H9 (cell line): ENCODE results near the gene NDUFV2. TPM values are rescaled to one million over a fixed set of nuclear protein-coding genes. Genes with fewer than 3 reads are reported as not detected.

Source experiments
- DNase-seq: peaks from one replicate; pipeline ENCODE4 v3.0.0-alpha.2; 2017
- H2AFZ ChIP-seq: one replicate; pipeline ENCODE4 v1.6.1; 2013; ENCODE audit warnings: mild to moderate bottlenecking, low read length, control low read depth, moderate library complexity
- H2AK5ac ChIP-seq: 2 replicates; pipeline ENCODE4 v1.6.1; 2013; ENCODE audit warnings: low read length, control low read depth, mixed read lengths; ENCODE audit not compliant: insufficient read length
- H2BK120ac ChIP-seq: one replicate; pipeline ENCODE4 v1.6.1; 2013; ENCODE audit warnings: low read depth, mild to moderate bottlenecking, low read length, control low read depth, inconsistent platforms; ENCODE audit not compliant: poor library complexity, severe bottlenecking
- H2BK12ac ChIP-seq: 2 replicates; pipeline ENCODE4 v1.6.1; 2013; ENCODE audit warnings: low read length, control low read depth, mixed read lengths, low read depth; ENCODE audit not compliant: insufficient read length
- H2BK15ac ChIP-seq: 2 replicates; pipeline ENCODE4 v1.6.1; 2013; ENCODE audit warnings: low read depth, low read length, control low read depth
- H2BK20ac ChIP-seq: one replicate; pipeline ENCODE4 v1.6.1; 2013; ENCODE audit warnings: low read depth, mild to moderate bottlenecking, low read length, control low read depth, inconsistent platforms; ENCODE audit not compliant: poor library complexity, severe bottlenecking
- H2BK5ac ChIP-seq: 2 replicates; pipeline ENCODE4 v1.6.1; 2013; ENCODE audit warnings: low read length, control low read depth, mixed read lengths; ENCODE audit not compliant: insufficient read length
- H3K14ac ChIP-seq: 2 replicates; pipeline ENCODE4 v1.6.1; 2013; ENCODE audit warnings: low read length, control low read depth; ENCODE audit not compliant: insufficient read depth
- H3K18ac ChIP-seq: 2 replicates; pipeline ENCODE4 v1.6.1; 2013; ENCODE audit warnings: low read depth, mild to moderate bottlenecking, mixed read lengths, low read length, control low read depth; ENCODE audit not compliant: insufficient read length
- H3K23ac ChIP-seq: 2 replicates; pipeline ENCODE4 v1.6.1; 2013; ENCODE audit warnings: low read length, control low read depth, mixed read lengths, low read depth; ENCODE audit not compliant: insufficient read length
- H3K23me2 ChIP-seq: 2 replicates; pipeline ENCODE4 v1.6.1; 2013; ENCODE audit warnings: low read depth, mild to moderate bottlenecking, mixed read lengths, low read length, control low read depth; ENCODE audit not compliant: insufficient read length, poor library complexity, severe bottlenecking
- H3K27ac ChIP-seq: 2 replicates; pipeline ENCODE4 v1.5.1; 2013; ENCODE audit warnings: low read length, control low read depth, mixed read lengths, low read depth; ENCODE audit not compliant: insufficient read length
- H3K27me3 ChIP-seq: 2 replicates; pipeline ENCODE4 v1.6.1; 2013; ENCODE audit warnings: low read length, control low read depth, inconsistent platforms; ENCODE audit not compliant: insufficient read depth
- H3K4ac ChIP-seq: 2 replicates; pipeline ENCODE4 v1.6.1; 2013; ENCODE audit warnings: low read depth, mild to moderate bottlenecking, control low read depth, inconsistent platforms, low read length, moderate library complexity
- H3K4me1 ChIP-seq: 2 replicates; pipeline ENCODE4 v1.6.1; 2013; ENCODE audit warnings: low read length, control low read depth, inconsistent platforms; ENCODE audit not compliant: insufficient read depth
- H3K4me2 ChIP-seq: 2 replicates; pipeline ENCODE4 v1.6.1; 2013; ENCODE audit warnings: low read length, control low read depth, mixed read lengths; ENCODE audit not compliant: insufficient read length, insufficient read depth
- H3K56ac ChIP-seq: 2 replicates; pipeline ENCODE4 v1.6.1; 2013; ENCODE audit warnings: low read depth, mild to moderate bottlenecking, mixed read lengths, low read length, control low read depth; ENCODE audit not compliant: insufficient read length
- H3K79me1 ChIP-seq: 2 replicates; pipeline ENCODE4 v1.6.1; 2013; ENCODE audit warnings: low read depth, mild to moderate bottlenecking, moderate library complexity, low read length, control low read depth, inconsistent platforms; ENCODE audit not compliant: insufficient read depth, poor library complexity, severe bottlenecking
- H3K79me2 ChIP-seq: 2 replicates; pipeline ENCODE4 v1.6.1; 2013; ENCODE audit warnings: low read length, control low read depth, inconsistent platforms; ENCODE audit not compliant: insufficient read depth
- H3K9ac ChIP-seq: 2 replicates; pipeline ENCODE4 v1.6.1; 2013; ENCODE audit warnings: low read length, control low read depth, mixed read lengths; ENCODE audit not compliant: insufficient read length; ENCODE audit errors: extremely low read depth
- H3K9me3 ChIP-seq: one replicate; pipeline ENCODE4 v1.6.1; 2013; ENCODE audit warnings: low read depth, low read length, inconsistent platforms; ENCODE audit not compliant: control insufficient read depth
- H3T11ph ChIP-seq: one replicate; pipeline ENCODE4 v1.6.1; 2013; ENCODE audit warnings: mild to moderate bottlenecking, low read length, control low read depth, inconsistent platforms
- H4K20me1 ChIP-seq: one replicate; pipeline ENCODE4 v1.6.1; 2013; ENCODE audit not compliant: control insufficient read depth, insufficient read length, insufficient read depth
- H4K5ac ChIP-seq: 2 replicates; pipeline ENCODE4 v1.6.1; 2013; ENCODE audit warnings: low read depth, mild to moderate bottlenecking, mixed read lengths, low read length, control low read depth; ENCODE audit not compliant: insufficient read length
- H4K8ac ChIP-seq: replicated peaks from 2 replicates; pipeline ENCODE4 v1.6.1; 2013; ENCODE audit warnings: low read length, control low read depth, mixed read lengths, low read depth; ENCODE audit not compliant: insufficient read length
- H4K91ac ChIP-seq: 2 replicates; pipeline ENCODE4 v1.6.1; 2013; ENCODE audit warnings: low read depth, mild to moderate bottlenecking, moderate library complexity, mixed read lengths, low read length, control low read depth; ENCODE audit not compliant: insufficient read length
- H3K27ac Mint-ChIP-seq, 3 experiments: 2 replicates in 2 of 3; 3 replicates in 1 of 3; pipeline ENCODE4 v1.8.0; 2020 to 2021; ENCODE audit warnings: mixed read lengths in 3 of 3, mild to moderate bottlenecking in 1 of 3, moderate library complexity in 1 of 3
- H3K27me3 Mint-ChIP-seq: 2 replicates; pipeline ENCODE4 v1.8.0; 2021; ENCODE audit warnings: low read depth, mild to moderate bottlenecking, moderate library complexity, mixed read lengths
- H3K36me3 Mint-ChIP-seq, 3 experiments: 2 replicates in 2 of 3; 3 replicates in 1 of 3; pipeline ENCODE4 v1.8.0; 2020 to 2021; ENCODE audit warnings: low read depth in 3 of 3, mixed read lengths in 3 of 3; ENCODE audit not compliant: insufficient read depth in 1 of 3
- H3K4me1 Mint-ChIP-seq, 2 experiments: 2 replicates each; pipeline ENCODE4 v1.8.0; 2020; ENCODE audit warnings: mixed read lengths in 2 of 2
- H3K4me3 Mint-ChIP-seq, 2 experiments: 2 replicates in 1 of 2; 3 replicates in 1 of 2; pipeline ENCODE4 v1.8.0; 2020 to 2021; ENCODE audit warnings: mild to moderate bottlenecking in 2 of 2, mixed read lengths in 2 of 2, moderate library complexity in 1 of 2
- H3K9me3 Mint-ChIP-seq, 2 experiments: 2 replicates in 1 of 2; 3 replicates in 1 of 2; pipeline ENCODE4 v1.8.0; 2020; ENCODE audit warnings: mild to moderate bottlenecking in 2 of 2, mixed read lengths in 2 of 2, moderate library complexity in 1 of 2
- WGBS: extraction: QIAGEN DNeasy Blood & Tissue Kit; methylation state at CpG from one replicate; pipeline ENCODE4 v1.1.7; 2013; ENCODE audit warnings: missing lambda C conversion rate, low lambda C conversion rate, mixed read lengths; ENCODE audit not compliant: insufficient read length; ENCODE audit errors: extremely low coverage; 5-methylcytosine and 5-hydroxymethylcytosine counted together
- total RNA-seq: library from RNA; stranded (reverse); gene quantifications from 2 replicates; pipeline ENCODE4 v1.2.1, GENCODE V29; 2021
- TF ChIP-seq, protein P1 (sequence below): fragments of 200-600 bp; sonication (generic); conservative IDR thresholded peaks from 3 replicates; pipeline ENCODE4 v1.8.0; 2021; ENCODE audit warnings: antibody characterized with exemption, mild to moderate bottlenecking

NDUFV2 gene
- total RNA-seq, 1 experiment from 2014 or later = 206 TPM

DNA sequence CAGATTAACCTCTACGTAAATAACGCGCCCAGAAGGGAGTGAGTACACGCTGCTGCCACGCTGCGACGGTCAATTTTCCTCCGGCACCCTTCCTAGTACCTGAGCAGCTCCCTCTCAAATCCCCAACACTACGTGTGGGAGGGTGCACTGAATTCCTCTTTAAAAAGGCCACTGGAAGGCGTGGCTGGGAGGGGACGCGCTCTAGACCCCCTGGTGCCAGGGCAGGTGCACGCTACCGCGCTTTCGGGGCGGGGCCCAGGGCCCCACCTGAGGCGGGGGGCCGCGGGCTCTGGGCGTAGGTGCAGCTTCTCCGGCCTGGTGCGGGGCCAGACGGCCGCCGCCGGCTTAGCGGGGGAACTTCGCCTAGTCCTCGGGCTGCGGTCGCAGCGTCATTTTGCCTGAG, 33.4 kb downstream of the NDUFV2 start:
- WGBS = no CpG with 5 or more reads among the region's 33 CpGs
- Mint-ChIP-seq H3K27me3 (no peaks in the 10 kb centered on the region), H3K9me3 (no peaks in the 10 kb centered on the region), H3K27ac (peak overlapping the region; percentile 99; a peak in 5 of 7 replicates), H3K36me3 (peaks cover 11 to 35% (median 33%) of the 10 kb centered on the region in 3 experiments), H3K4me3 (peak overlapping the region; percentile 94 to 96), H3K4me1 (peaks cover 31 to 33% of the 10 kb centered on the region in 2 experiments)
- H3K27ac ChIP-seq = peak overlapping the region; percentile 14
- H2BK20ac ChIP-seq = no peak overlapping the region
- peaks cover 3% of the 10 kb centered on the region for H4K20me1 ChIP-seq
- H4K8ac ChIP-seq = no peak overlapping the region
- H3K56ac ChIP-seq = no peak overlapping the region
- no peak overlapping the region for H2BK5ac ChIP-seq
- peak; percentile 86 for DNase-seq
- H4K91ac ChIP-seq = no peak overlapping the region
- peak overlapping the region; percentile 81 for H3K9ac ChIP-seq
- no peak overlapping the region for H2BK15ac ChIP-seq
- TF ChIP-seq, protein P1, sequence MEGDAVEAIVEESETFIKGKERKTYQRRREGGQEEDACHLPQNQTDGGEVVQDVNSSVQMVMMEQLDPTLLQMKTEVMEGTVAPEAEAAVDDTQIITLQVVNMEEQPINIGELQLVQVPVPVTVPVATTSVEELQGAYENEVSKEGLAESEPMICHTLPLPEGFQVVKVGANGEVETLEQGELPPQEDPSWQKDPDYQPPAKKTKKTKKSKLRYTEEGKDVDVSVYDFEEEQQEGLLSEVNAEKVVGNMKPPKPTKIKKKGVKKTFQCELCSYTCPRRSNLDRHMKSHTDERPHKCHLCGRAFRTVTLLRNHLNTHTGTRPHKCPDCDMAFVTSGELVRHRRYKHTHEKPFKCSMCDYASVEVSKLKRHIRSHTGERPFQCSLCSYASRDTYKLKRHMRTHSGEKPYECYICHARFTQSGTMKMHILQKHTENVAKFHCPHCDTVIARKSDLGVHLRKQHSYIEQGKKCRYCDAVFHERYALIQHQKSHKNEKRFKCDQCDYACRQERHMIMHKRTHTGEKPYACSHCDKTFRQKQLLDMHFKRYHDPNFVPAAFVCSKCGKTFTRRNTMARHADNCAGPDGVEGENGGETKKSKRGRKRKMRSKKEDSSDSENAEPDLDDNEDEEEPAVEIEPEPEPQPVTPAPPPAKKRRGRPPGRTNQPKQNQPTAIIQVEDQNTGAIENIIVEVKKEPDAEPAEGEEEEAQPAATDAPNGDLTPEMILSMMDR = no peak
- H2BK120ac ChIP-seq = no peak overlapping the region
- H2AFZ ChIP-seq = no peak overlapping the region
- H2BK12ac ChIP-seq = no peak overlapping the region
- H3K18ac ChIP-seq = peak overlapping the region; percentile 94
- H3K9me3 ChIP-seq = no peaks in the 10 kb centered on the region
- no peak overlapping the region for H3T11ph ChIP-seq
- no peak overlapping the region for H3K23ac ChIP-seq
- peak overlapping the region; percentile 94; the same call in 1 of the 2 replicates for H3K14ac ChIP-seq
- H3K4me1 ChIP-seq = no peaks in the 10 kb centered on the region
- H3K79me1 ChIP-seq = peaks cover 6% of the 10 kb centered on the region
- H3K27me3 ChIP-seq = no peaks in the 10 kb centered on the region
- no peak overlapping the region for H4K5ac ChIP-seq
- peaks cover 9% of the 10 kb centered on the region for H3K23me2 ChIP-seq
- H3K79me2 ChIP-seq = 0 out of 2 replicates have a peak, but pooled peaks cover 7% of the 10 kb centered on the region
- H2AK5ac ChIP-seq = no peak overlapping the region
- H3K4ac ChIP-seq = no peak overlapping the region
- peak overlapping the region; percentile 93 for H3K4me2 ChIP-seq
